ENCODE data around the gene SMPX. TPM values are rescaled to one million over a fixed set of nuclear protein-coding genes. Genes with fewer than 3 reads are reported as not detected.

The SMPX gene
- polyA plus RNA-seq, 1 of the 3 experiments (the other 2 are of a cell fraction): not detected

GRCh38 chrX:21656587-21657317 is 101.2 kb downstream of the SMPX start (continued):
- no peak for TF ChIP-seq USF1 (IDR thresholded peaks at IDR 0.05; ENCODE audit: borderline replicate concordance, low read depth)
- no peak for TF ChIP-seq ZBTB33 (IDR thresholded peaks at IDR 0.05; ENCODE audit: borderline replicate concordance, low read depth)
- TF ChIP-seq FOSL2 (IDR thresholded peaks at IDR 0.05; ENCODE audit: borderline replicate concordance, low read depth): no peak
- no peak for TF ChIP-seq RXRA (IDR thresholded peaks at IDR 0.05; ENCODE audit: borderline replicate concordance, low read depth)
- TF ChIP-seq JUND (IDR thresholded peaks at IDR 0.05): no peak
- TF ChIP-seq EP300 (IDR thresholded peaks at IDR 0.05; ENCODE audit: borderline replicate concordance in 1 of 2, low read depth in 1 of 2, low read length in 1 of 2): no peak
- TF ChIP-seq MAX (IDR thresholded peaks at IDR 0.05; ENCODE audit: low read depth): no peak
- no peak for TF ChIP-seq NFIC (IDR thresholded peaks at IDR 0.05; ENCODE audit: borderline replicate concordance)

Other genes starting within 250 kb of the SMPX start
- gene KLHL34, start 99.8 kb downstream of the SMPX start, polyA plus RNA-seq (2012; rRNA removed): not detected in 2 replicates
- 21.6 and 24.8 TPM in 2 replicates for gene MBTPS2, start 81.5 kb upstream of the SMPX start, polyA plus RNA-seq (2012; rRNA removed)
- 2.3 and 2.8 TPM in 2 replicates for gene YY2, start 97.9 kb upstream of the SMPX start, polyA plus RNA-seq (2012; rRNA removed)
- 86.9 and 116 TPM in 2 replicates for gene SMS, start 182.6 kb upstream of the SMPX start, polyA plus RNA-seq (2012; rRNA removed)